Amygdala (tissue), 56 donors: ENCODE measurements around the gene DGKB.
"Not testable (repeated sequence)": the region's sequence is repeated elsewhere in the genome, so short reads cannot be mapped to it uniquely, and the experiment has no call there.

Source experiments
- DNase-seq, 56 donors: peaks; one replicate each; lab custom pipeline; 2025; lab: John Stamatoyannopoulos, UW

The DGKB gene

GRCh38 chr7:14495633-14496032 lies 406.9 kb downstream of the DGKB start:
- DNase-seq = no peak

GRCh38 chr7:14487701-14488395 lies 414.7 kb downstream of the DGKB start:
- no peak for DNase-seq

GRCh38 chr7:14483663-14484062 lies 418.9 kb downstream of the DGKB start:
- no peak for DNase-seq

GRCh38 chr7:14480281-14480680 lies 422.3 kb downstream of the DGKB start:
- DNase-seq = no peak

- DNase-seq = no peak
Observed at GRCh38 chr7:14478834-14479510, 423.6 kb downstream of the DGKB start.

- not testable (repeated sequence) for DNase-seq
Observed at GRCh38 chr7:14461716-14462115, 440.8 kb downstream of the DGKB start.

GRCh38 chr7:14458846-14459245 lies 443.7 kb downstream of the DGKB start:
- not testable (repeated sequence) for DNase-seq

GRCh38 chr7:14457568-14458453 lies 444.7 kb downstream of the DGKB start:
- DNase-seq = peak in 41 of 56 donors; percentile 1 to 78 (median 28)

- DNase-seq = peak in 7 of 56 donors; percentile 1 to 62 (median 25)
Observed at GRCh38 chr7:14449291-14449690, 453.3 kb downstream of the DGKB start.

GRCh38 chr7:14446829-14447228 lies 455.7 kb downstream of the DGKB start:
- DNase-seq = no peak

- DNase-seq = no peak
Observed at GRCh38 chr7:14446219-14446618, 456.3 kb downstream of the DGKB start.

GRCh38 chr7:14438366-14438765 lies 464.2 kb downstream of the DGKB start:
- no peak for DNase-seq

GRCh38 chr7:14436878-14437277 lies 465.7 kb downstream of the DGKB start:
- DNase-seq = no peak

- DNase-seq = no peak
Observed at GRCh38 chr7:14432924-14433323, 469.6 kb downstream of the DGKB start.

GRCh38 chr7:14430926-14431325 lies 471.6 kb downstream of the DGKB start:
- no peak for DNase-seq

GRCh38 chr7:14425559-14425958 lies 477.0 kb downstream of the DGKB start:
- no peak for DNase-seq

- DNase-seq = no peak
Observed at GRCh38 chr7:14424675-14425074, 477.9 kb downstream of the DGKB start.

GRCh38 chr7:14420768-14421167 lies 481.8 kb downstream of the DGKB start:
- no peak for DNase-seq

GRCh38 chr7:14419531-14419930 lies 483.0 kb downstream of the DGKB start:
- no peak for DNase-seq

- DNase-seq = no peak
Observed at GRCh38 chr7:14418633-14419032, 483.9 kb downstream of the DGKB start.

- no peak for DNase-seq
Observed at GRCh38 chr7:14414274-14414986, 488.1 kb downstream of the DGKB start.
